HG03439 (cell line): ENCODE measurements around the gene C5orf58.
"Not testable (repeated sequence)": the region's sequence is repeated elsewhere in the genome, so short reads cannot be mapped to it uniquely, and the experiment has no call there.

Source experiments
- ATAC-seq: cut with Tn5 transposase; IDR thresholded peaks from one replicate; pipeline ENCODE4 v1.9.1; 2021; ENCODE audit warnings: mild to moderate bottlenecking, moderate library complexity; ENCODE audit not compliant: unreplicated experiment

C5orf58 gene

GRCh38 chr5:170223360-170223759, 9.4 kb upstream of the C5orf58 start:
- no peak for ATAC-seq

GRCh38 chr5:170223906-170224305, 8.9 kb upstream of the C5orf58 start:
- no peak for ATAC-seq

GRCh38 chr5:170225326-170226128, 7.3 kb upstream of the C5orf58 start:
- ATAC-seq, result no peak

GRCh38 chr5:170226129-170226615, 6.6 kb upstream of the C5orf58 start:
- no peak for ATAC-seq

GRCh38 chr5:170226661-170227060, 6.1 kb upstream of the C5orf58 start:
- ATAC-seq, result no peak

- ATAC-seq, result no peak
These were observed 3.9 kb upstream of the C5orf58 start for GRCh38 chr5:170228762-170229435.

- ATAC-seq, result no peak
These were observed 640 bp downstream of the C5orf58 start for GRCh38 chr5:170233358-170233892.

GRCh38 chr5:170235876-170236864, 3.4 kb downstream of the C5orf58 start:
- ATAC-seq, result no peak

- ATAC-seq, result no peak
These were observed 5.8 kb downstream of the C5orf58 start for GRCh38 chr5:170238456-170239196.

- ATAC-seq, result not testable (repeated sequence)
These were observed 12.7 kb downstream of the C5orf58 start for GRCh38 chr5:170245436-170245835.

- no peak for ATAC-seq
These were observed 13.5 kb downstream of the C5orf58 start for GRCh38 chr5:170246126-170246870.

GRCh38 chr5:170247363-170247762, 14.6 kb downstream of the C5orf58 start:
- ATAC-seq, result no peak

- ATAC-seq, result no peak
These were observed 15.6 kb downstream of the C5orf58 start for GRCh38 chr5:170248172-170248930.

- not testable (repeated sequence) for ATAC-seq
These were observed 16.1 kb downstream of the C5orf58 start for GRCh38 chr5:170248931-170249227.

- no peak for ATAC-seq
These were observed 16.6 kb downstream of the C5orf58 start for GRCh38 chr5:170249355-170249754.

- no peak for ATAC-seq
These were observed 18.1 kb downstream of the C5orf58 start for GRCh38 chr5:170250810-170251317.

- no peak for ATAC-seq
These were observed 18.7 kb downstream of the C5orf58 start for GRCh38 chr5:170251462-170251861.

GRCh38 chr5:170252109-170252508, 19.3 kb downstream of the C5orf58 start:
- ATAC-seq, result no peak
